Right ventricle myocardium superior (tissue), 1 donor: ENCODE results near the gene COPS6. TPM values are rescaled to one million over a fixed set of nuclear protein-coding genes. Genes with fewer than 3 reads are reported as not detected.

Experiments
- ATAC-seq: fragments of 200-7000 bp; cut with Tn5 transposase; one replicate; pipeline ENCODE4 v1.9.1; 2020; ENCODE audit warnings: mild to moderate bottlenecking; ENCODE audit not compliant: poor library complexity
- DNase-seq: peaks from one replicate; pipeline ENCODE4 v3.0.0-alpha.2; 2020
- intact Hi-C: fragments of 100-400 bp; cut with DNase I; formaldehyde crosslinking; loops from one replicate; pipeline ENCODE4 v1.11.2; 2022
- total RNA-seq: library from RNA; stranded (reverse); fragmentation: NEBNext Ultra II Directional; extraction: Animal tissue kit (Norgen Biotek cat#: 25700); gene quantifications from one replicate; pipeline ENCODE4 v1.2.1, GENCODE V29; 2021
- donor health status: DM: no; HTN: yes; CAD: no; lungs with severe emphysema.

The COPS6 gene
- total RNA-seq, 1 donor from 2014 or later, result 107 TPM

DNA sequence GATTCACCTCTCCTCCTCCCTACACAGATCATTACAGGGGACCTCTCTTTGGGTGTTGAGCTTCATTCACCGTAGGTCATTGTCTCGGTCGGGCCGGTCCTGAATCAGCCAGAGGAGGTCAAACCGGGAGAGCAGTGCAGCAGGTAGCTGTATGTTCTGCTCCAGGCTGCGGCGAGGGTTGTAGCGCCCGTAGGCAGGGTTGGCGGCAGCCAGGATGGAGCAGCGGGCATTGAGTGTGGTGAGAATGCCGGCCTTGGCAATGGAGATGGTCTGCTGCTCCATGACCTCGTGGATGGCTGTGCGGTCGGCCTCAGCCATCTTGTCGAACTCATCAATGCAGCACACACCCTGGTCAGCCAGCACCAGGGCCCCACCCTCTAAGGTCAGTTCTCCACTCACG, 6.9 kb downstream of the COPS6 start:
- intact Hi-C loops, result no loop called here
- no peak for ATAC-seq
- no peak for DNase-seq

DNA sequence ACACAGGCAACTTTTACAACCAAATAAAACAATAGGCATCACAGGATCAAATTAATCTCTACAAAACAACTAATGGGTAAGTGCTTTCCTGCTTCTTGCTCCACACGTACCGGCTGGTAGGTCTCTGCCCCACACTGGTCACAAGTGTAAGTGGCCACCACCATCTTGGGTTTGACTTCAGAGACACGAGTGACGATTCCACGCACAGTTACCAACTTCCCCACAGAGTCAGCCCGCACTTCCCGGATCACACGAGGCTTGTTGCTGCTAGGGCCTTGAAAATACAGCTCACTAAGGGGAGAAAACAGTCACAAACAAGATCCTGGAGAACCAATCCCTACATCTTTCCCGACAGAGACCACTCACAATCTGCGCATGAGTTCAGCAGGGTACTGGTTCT, 10.1 kb downstream of the COPS6 start:
- ATAC-seq (no peak), DNase-seq (no peak)
- intact Hi-C loops, result no loop called here

GRCh38 chr7:100099452-100099851, 10.7 kb downstream of the COPS6 start:
- ATAC-seq, result no peak
- intact Hi-C loops, result no loop called here
- DNase-seq, result no peak

GRCh38 chr7:100100420-100101015, 11.7 kb downstream of the COPS6 start:
- intact Hi-C loops, result no loop called here
- ATAC-seq, result peak; percentile 95
- peak; percentile 94 for DNase-seq

DNA sequence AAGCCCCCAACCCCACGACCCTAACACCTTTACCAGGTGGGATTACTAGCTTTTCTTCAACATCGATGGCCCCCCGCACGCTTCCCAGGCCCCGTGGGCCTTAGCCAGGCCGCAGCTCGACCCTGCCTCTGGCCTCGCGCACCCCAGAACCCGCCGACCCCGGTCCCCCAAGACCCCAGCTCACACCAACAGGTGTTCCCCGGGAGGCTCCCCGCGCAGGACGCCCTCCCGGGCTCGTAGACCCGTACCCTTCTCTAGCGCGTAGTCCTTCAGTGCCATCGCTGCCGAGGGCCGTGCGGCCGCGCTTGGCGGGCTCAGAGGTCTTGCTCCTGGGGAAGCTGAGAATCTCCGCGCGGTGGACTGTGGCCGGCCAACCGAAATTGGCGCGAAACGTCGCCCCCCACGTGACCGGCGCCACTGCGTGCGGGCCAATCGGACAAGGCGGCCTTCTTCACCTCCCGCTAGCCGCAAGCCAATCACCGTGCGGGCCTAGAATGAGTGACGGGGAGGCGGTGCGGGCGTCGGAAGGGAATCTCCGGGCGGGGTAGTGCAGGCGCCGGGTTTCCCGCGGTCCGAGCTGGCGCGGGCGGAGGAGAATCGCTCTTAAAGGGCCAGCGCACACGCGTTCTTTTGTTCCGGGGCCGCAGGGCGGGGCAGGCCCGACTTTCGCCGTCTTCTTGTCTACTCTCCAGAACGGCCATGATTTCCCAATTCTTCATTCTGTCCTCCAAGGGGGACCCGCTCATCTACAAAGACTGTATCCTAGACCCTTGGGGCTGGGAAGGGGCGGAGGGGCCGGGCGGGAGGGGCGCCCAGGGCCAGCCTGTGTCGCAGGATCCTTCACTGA, 12.5 kb downstream of the COPS6 start, which contains the start of the genes AP4M1 and MCM7:
Gene AP4M1 (plus strand): TSS at position 628 of the 847 bp plus-strand sequence. CDS start 72 bp downstream, at position 700.
Gene MCM7 (minus strand): TSS at position 382 of the 847 bp plus-strand sequence. CDS start 103 bp downstream, at position 279.
- DNase-seq (peak; percentile 99), ATAC-seq (peak; percentile 96)
- intact Hi-C loops, result no loop called here

GRCh38 chr7:100102950-100103840, 14.4 kb downstream of the COPS6 start:
- no peak for ATAC-seq
- intact Hi-C loops, result no loop called here
- no peak for DNase-seq

DNA sequence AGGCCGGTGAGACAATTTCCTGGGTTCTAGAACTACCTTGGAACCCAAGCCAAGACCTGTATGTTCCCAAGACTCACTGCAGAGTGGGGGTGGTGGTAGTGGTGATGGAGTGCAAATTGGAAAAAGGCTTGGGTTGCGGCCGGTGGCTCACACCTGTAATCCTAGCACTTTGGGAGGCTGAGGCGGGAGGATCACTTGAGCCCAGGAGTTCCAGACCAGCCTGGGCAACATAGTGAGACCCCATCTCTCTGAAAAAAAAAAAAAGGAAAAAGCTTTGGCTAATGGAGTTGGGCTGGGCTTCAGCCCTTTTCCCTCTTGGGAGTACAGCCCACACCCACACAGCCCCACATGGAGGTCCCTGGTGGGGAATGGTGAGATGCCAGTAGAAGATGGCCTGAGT, 16.8 kb downstream of the COPS6 start:
- intact Hi-C loops, result no loop called here
- DNase-seq, result no peak

DNA sequence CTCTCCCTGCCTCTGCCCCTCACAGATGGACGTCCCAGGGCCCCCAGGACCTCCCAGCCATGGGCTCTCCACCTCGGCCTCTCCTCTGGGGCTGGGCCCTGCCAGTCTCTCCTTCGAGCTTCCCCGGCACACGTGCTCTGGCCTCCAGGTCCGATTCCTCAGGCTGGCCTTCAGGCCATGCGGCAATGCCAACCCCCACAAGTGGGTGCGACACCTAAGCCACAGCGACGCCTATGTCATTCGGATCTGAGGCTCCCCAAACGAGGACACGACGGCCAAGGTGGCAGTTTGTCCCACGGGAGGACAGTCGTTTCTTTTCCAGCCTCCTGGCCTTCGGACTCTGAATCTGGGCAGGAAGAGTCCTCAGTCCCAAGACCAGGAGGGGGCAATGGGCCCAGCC, 17.9 kb downstream of the COPS6 start:
- intact Hi-C loops, result no loop called here
- no peak for ATAC-seq
- no peak for DNase-seq

More for the DNA sequence above, 16.8 kb downstream of the COPS6 start:
- no peak for ATAC-seq

GRCh38 chr7:100107125-100107737, 18.5 kb downstream of the COPS6 start:
- DNase-seq, result no peak
- ATAC-seq, result no peak
- intact Hi-C loops, result no loop called here

GRCh38 chr7:100107890-100108289, 19.1 kb downstream of the COPS6 start:
- ATAC-seq, result no peak

DNA sequence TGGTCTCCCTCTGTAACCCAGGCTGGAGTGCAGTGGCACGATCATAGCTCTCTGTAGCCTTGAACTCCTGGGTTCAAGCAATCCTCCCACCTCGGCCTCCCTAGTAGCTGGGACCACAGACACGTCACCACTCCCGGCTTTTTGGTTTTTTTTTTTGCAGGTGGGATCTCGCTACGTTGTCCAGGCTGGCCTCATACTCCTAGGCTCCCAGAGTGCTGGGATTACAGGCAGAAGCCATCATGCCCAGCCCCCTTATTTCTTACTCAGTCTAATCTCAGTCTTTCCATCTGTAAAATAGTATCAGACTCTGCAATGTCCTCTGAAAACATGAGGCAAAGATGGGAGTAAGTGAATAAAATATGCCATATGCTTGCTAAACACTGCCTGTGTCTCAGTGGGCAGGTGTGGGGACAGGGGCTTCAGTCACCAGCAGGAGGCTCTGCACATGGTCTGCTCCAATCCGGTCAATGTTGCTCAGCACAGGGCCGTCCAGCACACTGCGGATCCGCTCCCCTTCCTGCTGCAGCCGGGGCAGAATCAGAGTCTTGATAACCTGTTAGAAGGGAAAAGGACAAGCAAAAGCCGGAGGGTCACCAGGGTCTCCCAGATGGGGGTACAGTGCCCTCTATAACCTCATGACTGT, 20.9 kb downstream of the COPS6 start:
- no peak for ATAC-seq
- intact Hi-C loops, result no loop called here
- no peak for DNase-seq

More at GRCh38 chr7:100107890-100108289, 19.1 kb downstream of the COPS6 start:
- DNase-seq, result no peak
- intact Hi-C loops, result no loop called here

DNA sequence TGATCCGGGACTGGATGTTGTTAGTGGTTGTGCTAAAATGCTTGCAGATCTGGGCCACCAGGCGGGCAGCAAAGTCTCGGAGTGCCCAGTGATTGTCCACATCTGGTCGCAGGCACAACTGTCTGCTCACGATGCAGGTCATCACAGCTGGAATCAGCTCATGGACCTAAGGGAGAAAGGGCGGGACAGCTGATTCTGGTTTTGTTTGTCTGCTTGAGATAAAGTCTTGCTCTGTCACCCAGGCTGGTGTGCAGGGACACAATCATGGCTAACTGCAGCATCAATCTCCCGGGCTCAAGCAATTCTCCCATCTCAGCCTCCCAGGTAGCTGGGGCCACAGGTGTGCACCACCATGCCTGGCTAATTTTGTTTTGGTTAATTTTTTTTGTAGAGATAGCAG, 22.4 kb downstream of the COPS6 start:
- ATAC-seq, result no peak
- intact Hi-C loops, result no loop called here
- no peak for DNase-seq

DNA sequence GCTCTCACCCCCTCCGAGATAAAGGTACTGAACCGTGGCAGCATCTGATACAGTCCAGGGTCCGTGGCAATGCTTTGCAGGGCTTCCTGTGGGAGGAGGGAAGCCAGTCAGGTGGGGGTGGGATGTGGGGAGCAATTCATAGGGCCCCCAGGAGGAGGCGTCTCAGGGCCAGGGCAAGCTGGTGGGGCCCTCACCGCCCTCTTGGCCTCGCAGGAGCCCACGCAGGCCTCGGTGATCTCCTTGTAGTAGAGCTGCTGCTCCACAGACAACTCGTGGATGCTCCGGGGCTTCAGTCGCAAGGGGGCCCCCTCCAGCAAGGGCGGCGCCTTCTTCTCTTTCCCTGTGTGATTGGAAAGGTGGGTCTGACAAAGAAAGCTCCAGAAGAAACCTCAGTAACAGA, 23.1 kb downstream of the COPS6 start:
- intact Hi-C loops, result no loop called here
- no peak for DNase-seq
- no peak for ATAC-seq

GRCh38 chr7:100115026-100115425, 26.3 kb downstream of the COPS6 start:
- no peak for ATAC-seq
- no peak for DNase-seq
- intact Hi-C loops, result no loop called here

DNA sequence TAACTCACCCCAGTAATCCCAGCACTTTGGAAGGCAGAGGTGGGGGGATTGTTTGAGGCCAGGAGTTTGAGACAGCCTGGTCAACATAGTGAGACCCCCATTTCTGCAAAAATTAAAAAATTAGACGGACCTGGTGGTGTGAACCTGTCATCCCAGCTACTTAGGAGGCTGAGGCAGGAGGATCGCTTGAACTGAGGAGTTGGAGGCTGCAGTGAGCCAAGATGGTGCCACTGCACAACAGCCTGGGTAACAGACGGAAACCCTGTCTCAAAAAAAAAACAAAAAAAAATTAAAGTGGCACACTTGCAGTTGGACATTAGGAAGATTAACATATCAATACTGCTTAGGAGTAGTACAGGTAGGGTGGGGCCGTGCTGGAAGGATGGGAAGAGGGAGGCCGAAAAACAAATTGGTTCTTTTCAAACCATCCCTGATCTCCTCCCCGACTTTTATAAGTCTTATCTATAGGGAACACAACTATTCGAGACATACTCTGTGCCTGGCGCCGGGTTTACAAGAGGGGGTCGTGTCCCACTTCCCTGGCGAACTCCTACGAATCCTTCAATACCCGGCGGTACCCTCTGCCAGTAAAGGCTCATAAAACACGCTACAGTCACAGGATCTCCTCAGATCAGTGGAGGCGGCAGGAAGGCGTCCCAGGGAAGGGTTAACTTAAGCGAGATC, 29.8 kb downstream of the COPS6 start:
- intact Hi-C loops, result no loop called here
- DNase-seq (no peak), ATAC-seq (no peak)

- ATAC-seq (peak; percentile 98), DNase-seq (peak; percentile 97)
- intact Hi-C loops, result no loop called here
Observed at GRCh38 chr7:100119072-100119969, 30.6 kb downstream of the COPS6 start, which contains the start of the genes CNPY4 and TAF6. Gene CNPY4 (plus strand): TSS chr7:100119634. CDS start chr7:100119745, 111 bp downstream. Gene TAF6 (minus strand): TSS chr7:100119358. CDS start chr7:100114209, 5,149 bp downstream.
